ENCODE measurements around the gene ANKRD23. TPM values are rescaled to one million over a fixed set of nuclear protein-coding genes. Genes with fewer than 3 reads are reported as not detected.

ANKRD23 gene
- total and polyA plus RNA-seq, 2 of the 13 experiments (the other 11 are each of a cell fraction or from before 2014, with no cell fraction given), result 1.5 to 1.6 TPM

GRCh38 chr2:96860065-96861029, 16.5 kb upstream of the ANKRD23 start (continued):
- TF ChIP-seq, protein P1, sequence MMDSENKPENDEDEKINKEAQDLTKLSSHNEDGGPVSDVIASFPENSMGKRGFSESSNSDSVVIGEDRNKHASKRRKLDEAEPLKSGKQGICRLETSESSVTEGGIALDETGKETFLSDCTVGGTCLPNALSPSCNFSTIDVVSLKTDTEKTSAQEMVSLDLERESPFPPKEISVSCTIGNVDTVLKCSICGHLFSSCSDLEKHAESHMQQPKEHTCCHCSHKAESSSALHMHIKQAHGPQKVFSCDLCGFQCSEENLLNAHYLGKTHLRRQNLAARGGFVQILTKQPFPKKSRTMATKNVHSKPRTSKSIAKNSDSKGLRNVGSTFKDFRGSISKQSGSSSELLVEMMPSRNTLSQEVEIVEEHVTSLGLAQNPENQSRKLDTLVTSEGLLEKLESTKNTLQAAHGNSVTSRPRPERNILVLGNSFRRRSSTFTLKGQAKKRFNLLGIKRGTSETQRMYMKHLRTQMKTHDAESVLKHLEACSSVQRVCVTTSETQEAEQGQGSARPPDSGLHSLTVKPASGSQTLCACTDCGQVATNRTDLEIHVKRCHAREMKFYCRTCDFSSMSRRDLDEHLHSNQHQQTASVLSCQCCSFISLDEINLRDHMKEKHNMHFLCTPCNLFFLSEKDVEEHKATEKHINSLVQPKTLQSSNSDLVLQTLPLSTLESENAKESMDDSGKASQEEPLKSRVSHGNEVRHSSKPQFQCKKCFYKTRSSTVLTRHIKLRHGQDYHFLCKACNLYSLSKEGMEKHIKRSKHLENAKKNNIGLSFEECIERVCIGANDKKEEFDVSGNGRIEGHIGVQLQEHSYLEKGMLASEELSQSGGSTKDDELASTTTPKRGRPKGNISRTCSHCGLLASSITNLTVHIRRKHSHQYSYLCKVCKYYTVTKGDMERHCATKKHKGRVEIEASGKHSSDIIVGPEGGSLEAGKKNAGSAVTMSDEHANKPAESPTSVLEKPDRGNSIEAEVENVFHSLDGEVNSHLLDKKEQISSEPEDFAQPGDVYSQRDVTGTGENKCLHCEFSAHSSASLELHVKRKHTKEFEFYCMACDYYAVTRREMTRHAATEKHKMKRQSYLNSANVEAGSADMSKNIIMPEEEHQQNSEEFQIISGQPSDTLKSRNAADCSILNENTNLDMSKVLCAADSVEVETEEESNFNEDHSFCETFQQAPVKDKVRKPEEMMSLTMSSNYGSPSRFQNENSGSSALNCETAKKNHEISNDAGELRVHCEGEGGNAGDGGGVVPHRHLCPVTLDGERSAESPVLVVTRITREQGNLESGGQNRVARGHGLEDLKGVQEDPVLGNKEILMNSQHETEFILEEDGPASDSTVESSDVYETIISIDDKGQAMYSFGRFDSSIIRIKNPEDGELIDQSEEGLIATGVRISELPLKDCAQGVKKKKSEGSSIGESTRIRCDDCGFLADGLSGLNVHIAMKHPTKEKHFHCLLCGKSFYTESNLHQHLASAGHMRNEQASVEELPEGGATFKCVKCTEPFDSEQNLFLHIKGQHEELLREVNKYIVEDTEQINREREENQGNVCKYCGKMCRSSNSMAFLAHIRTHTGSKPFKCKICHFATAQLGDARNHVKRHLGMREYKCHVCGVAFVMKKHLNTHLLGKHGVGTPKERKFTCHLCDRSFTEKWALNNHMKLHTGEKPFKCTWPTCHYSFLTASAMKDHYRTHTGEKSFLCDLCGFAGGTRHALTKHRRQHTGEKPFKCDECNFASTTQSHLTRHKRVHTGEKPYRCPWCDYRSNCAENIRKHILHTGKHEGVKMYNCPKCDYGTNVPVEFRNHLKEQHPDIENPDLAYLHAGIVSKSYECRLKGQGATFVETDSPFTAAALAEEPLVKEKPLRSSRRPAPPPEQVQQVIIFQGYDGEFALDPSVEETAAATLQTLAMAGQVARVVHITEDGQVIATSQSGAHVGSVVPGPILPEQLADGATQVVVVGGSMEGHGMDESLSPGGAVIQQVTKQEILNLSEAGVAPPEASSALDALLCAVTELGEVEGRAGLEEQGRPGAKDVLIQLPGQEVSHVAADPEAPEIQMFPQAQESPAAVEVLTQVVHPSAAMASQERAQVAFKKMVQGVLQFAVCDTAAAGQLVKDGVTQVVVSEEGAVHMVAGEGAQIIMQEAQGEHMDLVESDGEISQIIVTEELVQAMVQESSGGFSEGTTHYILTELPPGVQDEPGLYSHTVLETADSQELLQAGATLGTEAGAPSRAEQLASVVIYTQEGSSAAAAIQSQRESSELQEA (CRISPR knock-in tag; IDR thresholded peaks at IDR 0.05; ENCODE audit: not compliant biosample characterization), result no peak
- peak; percentile 88 for TF ChIP-seq HNRNPL (IDR thresholded peaks at IDR 0.05; ENCODE audit: low read depth, low read length)
- TF ChIP-seq, protein P2, sequence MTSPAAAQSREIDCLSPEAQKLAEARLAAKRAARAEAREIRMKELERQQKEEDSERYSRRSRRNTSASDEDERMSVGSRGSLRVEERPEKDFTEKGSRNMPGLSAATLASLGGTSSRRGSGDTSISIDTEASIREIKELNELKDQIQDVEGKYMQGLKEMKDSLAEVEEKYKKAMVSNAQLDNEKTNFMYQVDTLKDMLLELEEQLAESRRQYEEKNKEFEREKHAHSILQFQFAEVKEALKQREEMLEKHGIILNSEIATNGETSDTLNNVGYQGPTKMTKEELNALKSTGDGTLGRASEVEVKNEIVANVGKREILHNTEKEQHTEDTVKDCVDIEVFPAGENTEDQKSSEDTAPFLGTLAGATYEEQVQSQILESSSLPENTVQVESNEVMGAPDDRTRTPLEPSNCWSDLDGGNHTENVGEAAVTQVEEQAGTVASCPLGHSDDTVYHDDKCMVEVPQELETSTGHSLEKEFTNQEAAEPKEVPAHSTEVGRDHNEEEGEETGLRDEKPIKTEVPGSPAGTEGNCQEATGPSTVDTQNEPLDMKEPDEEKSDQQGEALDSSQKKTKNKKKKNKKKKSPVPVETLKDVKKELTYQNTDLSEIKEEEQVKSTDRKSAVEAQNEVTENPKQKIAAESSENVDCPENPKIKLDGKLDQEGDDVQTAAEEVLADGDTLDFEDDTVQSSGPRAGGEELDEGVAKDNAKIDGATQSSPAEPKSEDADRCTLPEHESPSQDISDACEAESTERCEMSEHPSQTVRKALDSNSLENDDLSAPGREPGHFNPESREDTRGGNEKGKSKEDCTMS (CRISPR knock-in tag; conservative IDR thresholded peaks at IDR 0.05), result no peak
- TF ChIP-seq ZBTB42 (CRISPR knock-in tag; IDR thresholded peaks at IDR 0.05), result no peak
- TF ChIP-seq THAP11 (CRISPR knock-in tag; IDR thresholded peaks at IDR 0.05), result no peak
- TF ChIP-seq ZBTB33 (CRISPR knock-in tag; IDR thresholded peaks at IDR 0.05), result peak; percentile 62; the same call in 1 of the 2 replicates
- TF ChIP-seq, protein P3, sequence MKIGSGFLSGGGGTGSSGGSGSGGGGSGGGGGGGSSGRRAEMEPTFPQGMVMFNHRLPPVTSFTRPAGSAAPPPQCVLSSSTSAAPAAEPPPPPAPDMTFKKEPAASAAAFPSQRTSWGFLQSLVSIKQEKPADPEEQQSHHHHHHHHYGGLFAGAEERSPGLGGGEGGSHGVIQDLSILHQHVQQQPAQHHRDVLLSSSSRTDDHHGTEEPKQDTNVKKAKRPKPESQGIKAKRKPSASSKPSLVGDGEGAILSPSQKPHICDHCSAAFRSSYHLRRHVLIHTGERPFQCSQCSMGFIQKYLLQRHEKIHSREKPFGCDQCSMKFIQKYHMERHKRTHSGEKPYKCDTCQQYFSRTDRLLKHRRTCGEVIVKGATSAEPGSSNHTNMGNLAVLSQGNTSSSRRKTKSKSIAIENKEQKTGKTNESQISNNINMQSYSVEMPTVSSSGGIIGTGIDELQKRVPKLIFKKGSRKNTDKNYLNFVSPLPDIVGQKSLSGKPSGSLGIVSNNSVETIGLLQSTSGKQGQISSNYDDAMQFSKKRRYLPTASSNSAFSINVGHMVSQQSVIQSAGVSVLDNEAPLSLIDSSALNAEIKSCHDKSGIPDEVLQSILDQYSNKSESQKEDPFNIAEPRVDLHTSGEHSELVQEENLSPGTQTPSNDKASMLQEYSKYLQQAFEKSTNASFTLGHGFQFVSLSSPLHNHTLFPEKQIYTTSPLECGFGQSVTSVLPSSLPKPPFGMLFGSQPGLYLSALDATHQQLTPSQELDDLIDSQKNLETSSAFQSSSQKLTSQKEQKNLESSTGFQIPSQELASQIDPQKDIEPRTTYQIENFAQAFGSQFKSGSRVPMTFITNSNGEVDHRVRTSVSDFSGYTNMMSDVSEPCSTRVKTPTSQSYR (CRISPR knock-in tag; IDR thresholded peaks at IDR 0.05; ENCODE audit: borderline replicate concordance), result no peak
- no peak for TF ChIP-seq ZSCAN9 (CRISPR knock-in tag; IDR thresholded peaks at IDR 0.05; ENCODE audit: borderline replicate concordance)
- TF ChIP-seq RBFOX2 (IDR thresholded peaks at IDR 0.05; ENCODE audit: low read depth, low read length), result peak; percentile 74
- TF ChIP-seq ZKSCAN1 (IDR thresholded peaks at IDR 0.05; ENCODE audit: low read length), result no peak

Data from HepG2 (cell line).